HT1080 (cell line): ENCODE measurements around the gene CPN2. TPM values are rescaled to one million over a fixed set of nuclear protein-coding genes. Genes with fewer than 3 reads are reported as not detected.

Experiments used
- DNase-seq: peaks from one replicate; pipeline ENCODE4 v3.0.0-alpha.2; 2015; ENCODE audit warnings: low read depth
- total RNA-seq: library from RNA; depleted of rRNA; stranded (reverse); fragments of >200 nt; shearing (Covaris generic); gene quantifications from 2 replicates; pipeline ENCODE4 v1.2.3, GENCODE V29; 2014; rRNA removed

CPN2 gene
- total RNA-seq, 1 experiment from 2014 or later: not detected

DNA sequence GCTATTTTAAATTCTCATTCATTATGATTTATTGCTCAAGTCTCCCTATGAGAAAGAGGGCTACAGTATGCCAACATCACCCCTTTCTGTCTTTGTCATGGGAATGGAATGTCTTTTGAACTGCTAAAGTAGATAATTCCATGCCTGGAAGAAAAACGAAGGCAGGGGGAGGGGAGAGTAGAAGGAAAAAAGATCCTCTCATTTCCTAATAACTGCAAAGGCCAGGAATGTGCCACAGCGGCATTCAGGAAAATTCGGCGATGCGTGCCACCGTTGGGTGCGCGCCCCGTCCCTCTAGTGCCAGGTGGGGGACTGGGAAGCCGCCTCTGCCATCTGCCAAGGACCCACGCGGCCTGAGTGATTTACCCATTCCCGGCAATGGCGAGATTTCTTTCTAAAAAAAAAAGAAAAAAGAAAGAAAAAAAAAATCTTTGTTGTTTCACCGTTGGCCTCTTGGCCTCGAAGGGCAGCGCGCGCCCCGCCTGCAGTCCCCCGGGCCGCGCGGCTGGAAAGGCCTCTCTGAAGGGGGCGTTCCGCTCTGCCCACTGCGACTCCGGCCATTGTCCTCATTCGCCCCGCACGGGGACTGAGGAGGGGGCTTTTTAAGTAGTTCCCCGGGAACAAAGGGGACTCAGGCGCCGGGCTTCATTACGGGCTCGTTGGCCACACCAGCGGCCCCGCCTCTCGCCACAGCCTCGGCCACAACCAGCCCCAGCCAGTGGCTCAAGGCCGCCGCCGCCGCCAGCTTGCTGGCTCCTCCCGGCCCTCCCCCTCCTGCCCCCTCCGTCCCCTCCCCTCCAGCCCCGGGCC, 54.5 kb downstream of the CPN2 start:
- peak; percentile 72 for DNase-seq

DNA sequence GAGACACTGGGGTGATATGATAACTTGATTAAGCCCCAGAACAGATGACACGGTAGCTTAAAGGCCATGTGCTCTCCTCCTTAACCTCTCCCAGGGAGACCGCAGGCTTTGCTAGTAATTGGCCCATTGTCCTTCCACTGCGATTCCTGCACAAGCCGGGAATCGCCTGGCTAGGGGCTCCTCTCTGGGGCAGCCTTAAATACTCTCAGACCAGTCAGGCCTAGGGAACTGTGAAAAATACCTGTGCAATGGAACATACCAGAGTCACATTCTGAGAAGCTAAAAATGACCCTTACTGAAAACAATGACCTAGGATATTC, 56.3 kb downstream of the CPN2 start:
- no peak for DNase-seq

DNA sequence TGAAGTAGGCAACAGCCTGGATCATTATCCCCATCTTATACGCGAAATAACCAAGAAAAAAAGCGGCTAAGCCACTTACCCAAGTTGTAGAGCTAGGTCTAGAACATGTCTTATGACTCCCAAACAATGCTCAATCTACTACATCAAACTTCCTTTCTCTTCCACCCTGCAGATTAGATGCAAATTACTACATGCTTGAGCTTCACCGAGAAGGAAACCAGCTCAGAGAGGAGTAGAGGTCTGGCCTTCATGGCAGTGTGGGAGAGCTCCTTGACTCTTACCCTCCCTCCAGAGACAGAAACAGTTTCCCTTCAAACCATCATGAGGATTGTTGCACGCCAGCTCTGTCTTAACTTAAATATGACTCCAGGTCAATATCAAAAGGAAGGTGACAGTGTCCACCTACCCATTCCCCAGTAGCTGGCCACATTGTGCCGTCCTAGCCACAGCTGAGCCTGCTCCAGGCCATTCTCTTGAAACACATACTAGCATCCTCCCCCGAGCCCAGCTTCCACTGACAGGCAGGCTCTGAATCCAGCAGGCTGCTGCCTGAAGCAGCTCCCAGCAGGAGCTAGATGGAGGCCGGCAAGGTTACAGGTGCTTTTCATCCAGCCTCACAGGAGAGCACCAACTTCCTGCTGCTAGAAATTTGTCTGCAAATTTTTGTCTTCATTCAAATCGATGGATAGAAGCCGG, 56.8 kb downstream of the CPN2 start:
- no peak for DNase-seq

DNA sequence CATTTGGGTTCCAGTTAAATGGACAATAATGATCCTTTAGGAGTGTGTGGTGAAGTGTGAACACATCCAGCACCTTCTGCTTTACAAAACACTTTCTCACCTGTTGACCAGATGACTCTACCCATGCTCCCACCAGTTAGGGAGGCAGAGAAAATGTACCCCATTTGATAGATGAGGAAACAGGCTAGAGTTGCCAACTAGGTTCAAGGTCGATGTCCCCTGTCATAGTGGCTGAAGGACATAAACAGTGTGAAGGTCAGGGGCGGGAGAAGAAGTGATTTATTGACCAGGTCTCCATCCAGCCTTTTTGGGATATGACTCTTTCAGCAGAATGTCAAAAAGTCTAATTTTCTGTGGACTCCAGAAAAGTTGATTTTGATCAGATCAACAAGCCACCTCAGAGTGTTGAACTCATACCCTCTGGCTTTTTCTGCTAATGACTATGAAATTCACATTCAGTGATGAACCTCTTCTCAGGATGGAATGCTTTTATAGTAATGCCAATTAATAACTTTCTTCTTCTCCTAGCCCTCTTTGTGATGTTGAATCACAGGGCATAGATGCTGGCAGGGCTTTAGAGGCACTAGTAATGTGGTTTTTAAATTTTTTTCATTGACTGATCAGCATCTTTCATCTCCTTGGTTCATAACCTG, 57.5 kb downstream of the CPN2 start:
- no peak for DNase-seq

DNA sequence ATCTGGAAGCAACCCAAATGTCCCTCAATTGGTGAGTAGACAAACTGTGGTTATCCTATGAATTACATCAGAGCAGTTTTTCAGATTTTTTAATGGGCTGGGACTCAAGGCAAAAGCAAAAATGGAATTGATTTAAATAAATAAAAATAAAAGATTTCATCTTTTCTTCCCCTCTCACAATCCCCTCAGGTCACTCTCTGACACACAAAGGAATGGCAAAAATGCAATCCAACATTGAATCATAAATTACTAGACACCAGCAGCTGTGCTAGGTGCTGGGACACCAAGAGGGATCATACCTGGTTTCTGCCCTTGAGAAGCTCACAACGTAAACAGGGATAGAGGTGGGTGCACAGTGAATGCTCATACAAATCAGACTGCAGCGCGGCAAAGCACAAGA, 58.8 kb downstream of the CPN2 start:
- no peak for DNase-seq

Other genes with a start within 250 kb of the CPN2 start
- 20.2 and 26.3 TPM in 2 replicates for gene HES1, start 215.2 kb downstream of the CPN2 start, total RNA-seq
- 0.30 and 0.40 TPM in 2 replicates for gene LRRC15, start 18.4 kb upstream of the CPN2 start, total RNA-seq
- gene GP5, start 47.9 kb upstream of the CPN2 start, total RNA-seq: not detected in 2 replicates
- 153 and 157 TPM in 2 replicates for gene ATP13A3, start 135.7 kb upstream of the CPN2 start, total RNA-seq